Retinal pigment epithelial cell (primary cell): ENCODE results near the gene DMXL2.
A peak's percentile ranks its signal among the peaks of the same experiment; 100 is the strongest.

Source experiments
- DNase-seq: peaks from one replicate; pipeline ENCODE4 v3.0.0-alpha.2; 2010; ENCODE audit warnings: low read depth
- H3K4me3 ChIP-seq: 2 replicates; pipeline ENCODE4 v1.5.1; 2011; ENCODE audit warnings: mild to moderate bottlenecking, low read length, control low read depth, moderate library complexity
- CTCF ChIP-seq: conservative IDR thresholded peaks from 2 replicates; pipeline ENCODE4 v1.5.1; 2011; ENCODE audit warnings: low read depth, low read length, control low read depth, inconsistent platforms

DMXL2 gene, protein sequence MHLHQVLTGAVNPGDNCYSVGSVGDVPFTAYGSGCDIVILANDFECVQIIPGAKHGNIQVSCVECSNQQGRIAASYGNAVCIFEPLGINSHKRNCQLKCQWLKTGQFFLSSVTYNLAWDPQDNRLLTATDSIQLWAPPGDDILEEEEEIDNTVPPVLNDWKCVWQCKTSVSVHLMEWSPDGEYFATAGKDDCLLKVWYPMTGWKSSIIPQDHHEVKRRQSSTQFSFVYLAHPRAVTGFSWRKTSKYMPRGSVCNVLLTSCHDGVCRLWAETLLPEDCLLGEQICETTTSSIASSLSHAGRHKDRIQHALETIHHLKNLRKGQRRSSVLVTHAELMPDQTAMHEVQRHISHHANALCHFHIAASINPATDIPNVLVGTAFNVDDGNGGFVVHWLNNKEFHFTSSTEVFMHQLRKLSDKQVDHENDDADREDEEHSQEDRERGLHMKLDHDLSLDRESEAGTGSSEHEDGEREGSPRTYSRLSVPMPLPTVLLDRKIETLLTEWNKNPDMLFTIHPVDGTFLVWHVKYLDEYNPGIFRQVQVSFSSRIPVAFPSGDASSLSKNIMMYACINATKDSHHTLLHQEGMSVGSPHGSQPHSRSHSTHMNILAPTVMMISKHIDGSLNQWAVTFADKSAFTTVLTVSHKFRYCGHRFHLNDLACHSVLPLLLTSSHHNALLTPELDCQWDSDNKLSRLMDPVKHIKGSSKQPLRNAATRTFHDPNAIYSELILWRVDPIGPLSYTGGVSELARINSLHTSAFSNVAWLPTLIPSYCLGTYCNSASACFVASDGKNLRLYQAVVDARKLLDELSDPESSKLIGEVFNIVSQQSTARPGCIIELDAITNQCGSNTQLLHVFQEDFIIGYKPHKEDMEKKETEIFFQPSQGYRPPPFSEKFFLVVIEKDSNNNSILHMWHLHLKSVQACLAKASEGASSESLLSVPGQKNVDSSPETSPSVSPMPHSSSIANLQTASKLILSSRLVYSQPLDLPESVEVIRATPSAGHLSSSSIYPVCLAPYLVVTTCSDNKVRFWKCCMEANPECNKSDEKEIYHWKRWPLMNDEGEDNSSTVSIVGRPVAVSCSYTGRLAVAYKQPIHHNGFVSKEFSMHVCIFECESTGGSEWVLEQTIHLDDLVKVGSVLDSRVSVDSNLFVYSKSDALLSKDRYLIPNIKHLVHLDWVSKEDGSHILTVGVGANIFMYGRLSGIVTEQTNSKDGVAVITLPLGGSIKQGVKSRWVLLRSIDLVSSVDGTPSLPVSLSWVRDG (N-terminal part only)

GRCh38 chr15:51622604-51623370 is at the start of gene DMXL2:
DMXL2 (minus strand) TSS chr15:51622771; CDS start chr15:51622545, 226 bp downstream.
- DNase-seq, result peak; percentile 43
- no peak for TF ChIP-seq CTCF
- peak within 1 kb of the TSS; percentile 80 for H3K4me3 ChIP-seq

- DNase-seq, result no peak
- no peak for TF ChIP-seq CTCF
- no peak overlapping the region for H3K4me3 ChIP-seq
Observed at GRCh38 chr15:51672155-51672687, 49.6 kb upstream of the DMXL2 start.

DNA sequence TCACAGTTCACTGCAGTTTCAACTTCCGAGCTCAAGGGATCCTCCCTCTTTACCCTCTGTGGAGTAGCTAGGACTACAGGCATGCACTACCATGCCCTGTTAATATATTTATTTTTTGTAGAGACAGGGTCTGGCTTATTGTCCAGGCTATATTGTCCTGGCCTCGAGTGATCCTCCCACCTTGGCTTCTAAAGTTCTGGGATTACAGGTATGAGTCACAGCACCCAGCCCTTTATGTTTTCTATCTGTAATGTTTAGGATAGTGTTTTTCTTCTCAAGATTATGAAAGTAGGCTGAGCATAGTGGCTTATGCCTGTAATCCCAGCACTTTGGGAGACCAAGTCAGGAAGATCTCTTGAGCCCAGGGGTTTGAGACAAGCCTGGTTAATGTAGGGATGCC is 46.8 kb upstream of the DMXL2 start:
- H3K4me3 ChIP-seq, result no peak overlapping the region
- no peak for TF ChIP-seq CTCF
- DNase-seq, result no peak

DNA sequence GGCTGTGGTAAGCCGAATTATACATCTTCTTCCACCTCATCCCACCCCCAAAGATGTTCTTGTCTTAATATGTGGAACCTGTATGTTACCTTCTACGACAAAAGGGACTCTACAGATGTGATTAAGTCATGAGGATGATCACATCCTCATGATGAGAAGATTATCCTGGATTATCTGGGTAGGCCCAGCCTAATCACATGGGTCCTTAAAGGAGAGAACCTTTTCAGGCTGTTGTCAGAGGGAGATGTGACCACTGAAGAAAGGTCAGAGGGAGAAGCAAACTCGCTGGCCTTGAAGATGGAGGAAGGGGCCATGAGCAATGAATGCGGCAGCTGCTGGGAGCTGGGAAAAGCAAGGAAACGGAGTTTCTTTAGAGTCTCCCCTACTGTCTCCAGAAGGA is 45.9 kb upstream of the DMXL2 start:
- no peak for DNase-seq
- no peak for TF ChIP-seq CTCF
- no peak overlapping the region for H3K4me3 ChIP-seq

- H3K4me3 ChIP-seq, result no peak overlapping the region
- DNase-seq, result no peak
- no peak for TF ChIP-seq CTCF
Observed at GRCh38 chr15:51667478-51667877, 44.9 kb upstream of the DMXL2 start.

- no peak for TF ChIP-seq CTCF
- DNase-seq, result no peak
Observed at GRCh38 chr15:51661072-51661471, 38.5 kb upstream of the DMXL2 start.

More at GRCh38 chr15:51661072-51661471, 38.5 kb upstream of the DMXL2 start:
- H3K4me3 ChIP-seq, result no peak overlapping the region
